HCT116 (cell line): Measurements from ENCODE around the gene CELF4.

Experiments
- CEBPB ChIP-seq: IDR thresholded peaks from 2 replicates; pipeline ENCODE4 v1.6.1; 2012; ENCODE audit warnings: low read depth
- CTCF ChIP-seq, 3 experiments: fragments of 200-600 bp in 1 of 3; sonication (generic) in 1 of 3; IDR thresholded peaks in 2 of 3; conservative IDR thresholded peaks in 1 of 3; 2 replicates each; pipeline ENCODE4 v1.5.1; 2012 to 2017; ENCODE audit warnings: low read depth in 2 of 3, low read length in 2 of 3, antibody characterized with exemption in 1 of 3, borderline replicate concordance in 1 of 3, control low read depth in 1 of 3, mild to moderate bottlenecking in 1 of 3, mixed read lengths in 1 of 3, mixed run types in 1 of 3, moderate library complexity in 1 of 3; ENCODE audit not compliant: insufficient read depth in 1 of 3
- EZH2 ChIP-seq: fragments of 200-600 bp; sonication (generic); IDR thresholded peaks from 2 replicates; pipeline ENCODE4 v1.6.1; 2017; ENCODE audit warnings: antibody characterized with exemption, mixed run types
- POLR2A ChIP-seq: IDR thresholded peaks from 2 replicates; pipeline ENCODE4 v1.7.0; 2011; ENCODE audit warnings: borderline replicate concordance; ENCODE audit not compliant: insufficient read depth, insufficient read length; ENCODE audit errors: extremely low read depth
- POLR2AphosphoS5 ChIP-seq: IDR thresholded peaks from 2 replicates; pipeline ENCODE4 v1.6.1; 2011; ENCODE audit warnings: mild to moderate bottlenecking, low read depth, low read length, moderate library complexity
- RAD21 ChIP-seq: IDR thresholded peaks from 2 replicates; pipeline ENCODE4 v1.6.1; 2012; ENCODE audit warnings: low read depth, mild to moderate bottlenecking
- SIN3A ChIP-seq: IDR thresholded peaks from 2 replicates; pipeline ENCODE4 v1.6.1; 2012; ENCODE audit warnings: low read depth
- SP1 ChIP-seq: IDR thresholded peaks from 2 replicates; pipeline ENCODE4 v1.6.1; 2012; ENCODE audit warnings: low read depth
- TCF7L2 ChIP-seq: IDR thresholded peaks from 2 replicates; pipeline ENCODE4 v1.7.0; 2011; ENCODE audit warnings: borderline replicate concordance, inconsistent platforms; ENCODE audit not compliant: insufficient read depth, insufficient read length; ENCODE audit errors: extremely low read depth
- YY1 ChIP-seq: IDR thresholded peaks from 2 replicates; pipeline ENCODE4 v1.6.1; 2011; ENCODE audit warnings: low read length, low read depth, moderate library complexity, mild to moderate bottlenecking; ENCODE audit not compliant: insufficient replicate concordance; ENCODE audit errors: extremely low read depth

- TF ChIP-seq SIN3A (no peak), SP1 (no peak), RAD21 (no peak), POLR2A (no peak), CTCF (IDR thresholded peaks at IDR 0.05 in 2 of 3, conservative IDR thresholded peaks at IDR 0.05 in 1 of 3; ENCODE audit: borderline replicate concordance in 1 of 3, insufficient read depth in 1 of 3, low read depth in 2 of 3, low read length in 2 of 3) (no peak), POLR2AphosphoS5 (no peak), CEBPB (no peak), TCF7L2 (no peak), EZH2 (no peak), YY1 (no peak)
Measured at GRCh38 chr18:37483984-37484819, 81.4 kb downstream of the CELF4 start.
